Gastrocnemius medialis (tissue), 4 donors: ENCODE data around the gene ITIH2.

Experiments used
- CTCF ChIP-seq, 5 experiments: fragments of 450-650 bp in 3 of 5; fragments of 200-600 bp in 2 of 5; sonication (generic) in 2 of 5; IDR thresholded peaks in 4 of 5; conservative IDR thresholded peaks in 1 of 5; 1 replicate in 4 of 5; 2 replicates in 1 of 5; pipeline ENCODE4 v1.5.1; 2016 to 2019; ENCODE audit warnings: antibody characterized with exemption in 5 of 5, mild to moderate bottlenecking in 3 of 5, moderate library complexity in 3 of 5
- POLR2A ChIP-seq, 2 donors: fragments of 450-650 bp; IDR thresholded peaks; one replicate each; pipeline ENCODE4 v1.6.1; 2017; ENCODE audit warnings: antibody characterized with exemption in 2 of 2, mild to moderate bottlenecking in 2 of 2, moderate library complexity in 2 of 2

GRCh38 chr10:7703140-7703539 is at the start of gene ITIH2:
- TF ChIP-seq CTCF (IDR thresholded peaks at IDR 0.05 in 4 of 5, conservative IDR thresholded peaks at IDR 0.05 in 1 of 5) (no peak), POLR2A (IDR thresholded peaks at IDR 0.05) (no peak)
